ENCODE measurements around the gene PRDX2.

- TF ChIP-seq POLR2AphosphoS5 (IDR thresholded peaks at IDR 0.05) = no peak
- TF ChIP-seq, protein P1, sequence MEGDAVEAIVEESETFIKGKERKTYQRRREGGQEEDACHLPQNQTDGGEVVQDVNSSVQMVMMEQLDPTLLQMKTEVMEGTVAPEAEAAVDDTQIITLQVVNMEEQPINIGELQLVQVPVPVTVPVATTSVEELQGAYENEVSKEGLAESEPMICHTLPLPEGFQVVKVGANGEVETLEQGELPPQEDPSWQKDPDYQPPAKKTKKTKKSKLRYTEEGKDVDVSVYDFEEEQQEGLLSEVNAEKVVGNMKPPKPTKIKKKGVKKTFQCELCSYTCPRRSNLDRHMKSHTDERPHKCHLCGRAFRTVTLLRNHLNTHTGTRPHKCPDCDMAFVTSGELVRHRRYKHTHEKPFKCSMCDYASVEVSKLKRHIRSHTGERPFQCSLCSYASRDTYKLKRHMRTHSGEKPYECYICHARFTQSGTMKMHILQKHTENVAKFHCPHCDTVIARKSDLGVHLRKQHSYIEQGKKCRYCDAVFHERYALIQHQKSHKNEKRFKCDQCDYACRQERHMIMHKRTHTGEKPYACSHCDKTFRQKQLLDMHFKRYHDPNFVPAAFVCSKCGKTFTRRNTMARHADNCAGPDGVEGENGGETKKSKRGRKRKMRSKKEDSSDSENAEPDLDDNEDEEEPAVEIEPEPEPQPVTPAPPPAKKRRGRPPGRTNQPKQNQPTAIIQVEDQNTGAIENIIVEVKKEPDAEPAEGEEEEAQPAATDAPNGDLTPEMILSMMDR (IDR thresholded peaks at IDR 0.05) = no peak
- TF ChIP-seq EP300 (IDR thresholded peaks at IDR 0.05) = no peak
These were observed 4.4 kb downstream of the PRDX2 start for GRCh38 chr19:12797141-12797587.

Measured in upper lobe of left lung (tissue), 4 donors.